Natural killer cell (primary cell): ENCODE results near the gene MORN1. TPM values are rescaled to one million over a fixed set of nuclear protein-coding genes. Genes with fewer than 3 reads are reported as not detected.

ENCODE experiments used
- ATAC-seq, 3 donors: fragments of 150-1000 bp in 2 of 3; fragments of 200-7000 bp in 1 of 3; cut with Tn5 transposase; 1 replicate in 1 of 3; 2 replicates in 2 of 3; pipeline ENCODE4 v1.10.0; 2021; ENCODE audit warnings: mild to moderate bottlenecking in 2 of 3, moderate library complexity in 2 of 3
- DNase-seq, 2 donors: peaks; one replicate each; pipeline versions ENCODE4 v3.0.0 to v3.0.0-alpha.2; 2013 to 2021; ENCODE audit warnings: mixed read lengths in 1 of 2
- H3K27ac ChIP-seq: one replicate; pipeline ENCODE4 v1.5.1; 2013; ENCODE audit warnings: mild to moderate bottlenecking, low read length
- H3K27me3 ChIP-seq: one replicate; pipeline ENCODE4 v1.6.1; 2013; ENCODE audit warnings: low read length; ENCODE audit not compliant: control insufficient read depth, insufficient read depth
- H3K36me3 ChIP-seq: one replicate; pipeline ENCODE4 v1.6.1; 2013; ENCODE audit warnings: low read length; ENCODE audit not compliant: control insufficient read depth, insufficient read depth
- H3K4me1 ChIP-seq: one replicate; pipeline ENCODE4 v1.6.1; 2013; ENCODE audit warnings: low read length; ENCODE audit not compliant: control insufficient read depth, insufficient read depth
- H3K4me3 ChIP-seq: one replicate; pipeline ENCODE4 v1.5.1; 2013; ENCODE audit warnings: low read length
- H3K9me3 ChIP-seq: one replicate; pipeline ENCODE4 v1.6.1; 2013; ENCODE audit warnings: low read length; ENCODE audit not compliant: control insufficient read depth, insufficient read depth
- H3K27ac Mint-ChIP-seq, 2 donors: one replicate each; pipeline ENCODE4 v1.8.0; 2022; ENCODE audit warnings: mild to moderate bottlenecking in 2 of 2, mixed read lengths in 2 of 2, moderate library complexity in 1 of 2
- H3K27me3 Mint-ChIP-seq, 2 donors: one replicate each; pipeline ENCODE4 v1.8.0; 2022; ENCODE audit warnings: low read depth in 2 of 2, mixed read lengths in 2 of 2
- H3K36me3 Mint-ChIP-seq: one replicate; pipeline ENCODE4 v1.8.0; 2022; ENCODE audit warnings: mixed read lengths
- H3K4me1 Mint-ChIP-seq, 2 donors: one replicate each; pipeline ENCODE4 v1.8.0; 2022; ENCODE audit warnings: mixed read lengths in 2 of 2
- H3K4me3 Mint-ChIP-seq: one replicate; pipeline ENCODE4 v1.8.0; 2022; ENCODE audit warnings: mild to moderate bottlenecking, moderate library complexity, mixed read lengths
- H3K9me3 Mint-ChIP-seq, 2 donors: one replicate each; pipeline ENCODE4 v1.8.0; 2022; ENCODE audit warnings: mixed read lengths in 2 of 2
- CTCF ChIP-seq: fragments of 200-600 bp; IDR thresholded peaks from one replicate; pipeline ENCODE4 v1.8.0; 2022; ENCODE audit warnings: antibody characterized with exemption
- WGBS: methylation state at CpG from one replicate; pipeline ENCODE4 v1.1.7; 2013; ENCODE audit warnings: missing lambda C conversion rate; ENCODE audit not compliant: insufficient coverage; 5-methylcytosine and 5-hydroxymethylcytosine counted together
- intact Hi-C: fragments of 100-400 bp; cut with micrococcal nuclease; formaldehyde crosslinking; loops from one replicate; pipeline ENCODE4 v1.14.2; 2022
- total RNA-seq, 4 donors: library from RNA; stranded (reverse); fragments of 120-200 nt in 1 of 4; gene quantifications; one replicate each; pipeline versions ENCODE4 v1.2.3 to v1.2.4, GENCODE V29; 2013 to 2022

The MORN1 gene
- total RNA-seq, 3 donors from 2014 or later (not counting 1 experiment from before 2014, with no cell fraction given) = 8.0 to 9.3 (median 8.8) TPM

- Mint-ChIP-seq H3K4me1 (peaks cover 9 to 21% of the 10 kb centered on the region in 2 donors), H3K27me3 (no peaks in the 10 kb centered on the region), H3K4me3 (no peak overlapping the region), H3K9me3 (no peaks in the 10 kb centered on the region), H3K36me3 (no peaks in the 10 kb centered on the region), H3K27ac (no peak overlapping the region)
- H3K4me1 ChIP-seq = peaks cover 23% of the 10 kb centered on the region
- H3K27me3 ChIP-seq = no peaks in the 10 kb centered on the region
- no peak overlapping the region for H3K4me3 ChIP-seq
- H3K9me3 ChIP-seq = no peaks in the 10 kb centered on the region
- intact Hi-C loops = no loop called here
- H3K27ac ChIP-seq = no peak overlapping the region
- WGBS = 94% methylated on average over 27 of the region's 27 CpGs
- no peak for TF ChIP-seq CTCF
- DNase-seq (no peak), ATAC-seq (peak in 1 of 3 donors; percentile 13)
- H3K36me3 ChIP-seq = no peaks in the 10 kb centered on the region
Observed at GRCh38 chr1:2283991-2284895, 107.1 kb downstream of the MORN1 start.

DNA sequence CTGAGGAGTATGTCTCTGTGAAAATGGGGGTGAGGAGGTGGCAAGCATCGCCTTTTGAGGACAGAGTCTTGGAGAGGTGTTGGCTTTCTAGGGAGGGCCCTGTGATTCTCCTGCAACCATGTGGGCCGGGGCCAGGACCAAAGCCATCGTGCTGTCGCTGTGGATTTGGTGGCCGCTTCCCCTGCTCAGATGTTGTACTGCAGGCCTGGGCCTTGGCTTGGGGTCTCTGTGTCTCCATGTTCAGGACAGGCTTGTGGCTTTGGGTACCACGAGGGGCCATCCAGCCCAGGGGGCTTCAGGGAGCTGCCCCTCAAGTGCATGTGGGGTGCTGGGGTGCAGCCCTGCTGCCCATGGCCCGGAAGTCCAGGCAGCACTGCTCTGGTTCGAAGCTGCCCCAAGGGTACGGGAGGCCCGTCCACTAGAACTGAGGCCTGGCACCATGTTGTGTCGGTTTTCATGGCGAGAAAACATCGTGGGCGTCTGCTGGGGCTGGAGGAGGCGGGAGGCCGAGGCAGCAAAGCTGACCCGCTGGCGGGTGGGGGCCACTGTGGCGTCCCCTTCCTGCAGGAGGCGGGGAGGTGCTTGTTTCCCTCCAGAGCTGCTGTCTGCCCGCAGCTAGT, 107.9 kb downstream of the MORN1 start:
- no peaks in the 10 kb centered on the region for H3K9me3 ChIP-seq
- intact Hi-C loops = no loop called here
- no peaks in the 10 kb centered on the region for H3K36me3 ChIP-seq
- TF ChIP-seq CTCF = no peak
- no peaks in the 10 kb centered on the region for H3K9me3 Mint-ChIP-seq
- H3K27ac ChIP-seq = no peak overlapping the region
- H3K4me3 Mint-ChIP-seq = no peak overlapping the region
- no peak overlapping the region for H3K27ac Mint-ChIP-seq
- peaks cover 5 to 16% of the 10 kb centered on the region in 2 donors for H3K4me1 Mint-ChIP-seq
- 93% methylated on average over 21 of the region's 21 CpGs for WGBS
- peak in 1 of 3 donors; percentile 12 for ATAC-seq
- no peaks in the 10 kb centered on the region for H3K36me3 Mint-ChIP-seq
- DNase-seq = no peak
- H3K4me1 ChIP-seq = peaks cover 23% of the 10 kb centered on the region
- no peaks in the 10 kb centered on the region for H3K27me3 ChIP-seq
- no peak overlapping the region for H3K4me3 ChIP-seq
- no peaks in the 10 kb centered on the region for H3K27me3 Mint-ChIP-seq

GRCh38 chr1:2282556-2283270, 108.6 kb downstream of the MORN1 start:
- peaks cover 2% of the 10 kb centered on the region for H3K36me3 ChIP-seq
- intact Hi-C loops = no loop called here
- H3K27me3 ChIP-seq = no peaks in the 10 kb centered on the region
- DNase-seq (no peak), ATAC-seq (peak in 1 of 3 donors; percentile 10)
- Mint-ChIP-seq H3K27ac (no peak overlapping the region), H3K36me3 (no peaks in the 10 kb centered on the region), H3K4me3 (no peak overlapping the region), H3K27me3 (no peaks in the 10 kb centered on the region), H3K4me1 (peaks cover 0 to 9% of the 10 kb centered on the region in 2 donors), H3K9me3 (no peaks in the 10 kb centered on the region)
- TF ChIP-seq CTCF = no peak
- H3K4me1 ChIP-seq = peaks cover 24% of the 10 kb centered on the region
- WGBS = 95% methylated on average over 29 of the region's 29 CpGs
- no peaks in the 10 kb centered on the region for H3K9me3 ChIP-seq
- no peak overlapping the region for H3K4me3 ChIP-seq
- H3K27ac ChIP-seq = no peak overlapping the region
